Measurements from ENCODE around the gene ATP8A1.
"Not testable (repeated sequence)": the region's sequence is repeated elsewhere in the genome, so short reads cannot be mapped to it uniquely, and the experiment has no call there.

The ATP8A1 gene

DNA sequence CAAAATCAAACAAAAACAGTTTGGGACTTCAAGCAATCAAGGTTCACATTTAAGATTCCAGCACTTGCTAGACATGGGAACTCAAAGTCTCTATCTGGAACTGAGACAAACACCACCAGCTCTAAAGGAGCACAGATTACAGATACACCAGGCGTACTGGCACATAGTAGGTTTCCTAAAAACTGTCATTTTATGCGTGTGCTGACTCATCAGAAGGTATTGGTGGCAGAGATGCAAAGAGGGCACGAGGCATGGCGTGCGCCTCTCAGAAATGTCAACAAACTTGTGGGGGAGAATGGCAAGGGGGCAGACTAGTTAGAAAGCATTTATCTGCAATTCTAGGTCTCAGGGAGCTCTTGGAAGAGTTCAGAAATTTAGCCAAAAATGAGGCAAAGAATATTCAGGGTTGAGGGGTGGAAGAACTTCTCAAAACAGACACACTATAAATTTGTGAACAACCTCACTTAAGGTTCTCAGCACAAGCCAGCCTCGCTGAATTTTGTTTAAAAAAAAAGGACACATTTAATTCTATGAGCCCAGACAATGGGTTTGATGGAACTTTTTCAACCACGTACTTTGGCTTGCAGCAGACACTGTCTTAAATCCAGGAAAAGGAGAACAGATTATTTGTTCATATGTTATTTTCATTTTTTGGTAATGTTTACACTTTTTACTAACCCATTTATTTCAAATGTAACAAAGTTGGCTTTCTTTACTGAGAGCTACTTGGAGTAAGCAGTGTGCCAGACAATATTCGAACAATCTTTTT lies 159.6 kb downstream of the ATP8A1 start:
- no peak for FAIRE-seq

DNA sequence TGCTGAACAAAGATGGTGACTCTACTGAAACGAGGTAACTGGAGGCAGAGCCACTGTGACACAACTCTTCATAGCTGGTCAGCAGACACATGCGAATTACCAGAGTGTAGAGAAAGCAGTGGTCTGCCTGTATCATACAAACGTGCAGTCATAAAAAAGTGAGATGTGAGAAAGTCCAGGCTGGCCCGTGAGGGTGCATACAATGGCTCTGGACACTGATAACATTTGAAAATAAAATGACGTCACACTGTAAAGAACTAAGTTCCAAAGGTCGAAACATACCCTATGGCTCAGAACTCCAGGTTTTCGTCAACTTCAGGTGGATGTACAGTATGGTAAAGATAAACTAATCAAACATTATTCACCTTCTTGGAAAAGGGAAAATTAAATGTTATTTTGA lies 163.9 kb downstream of the ATP8A1 start:
- FAIRE-seq, result no peak

DNA sequence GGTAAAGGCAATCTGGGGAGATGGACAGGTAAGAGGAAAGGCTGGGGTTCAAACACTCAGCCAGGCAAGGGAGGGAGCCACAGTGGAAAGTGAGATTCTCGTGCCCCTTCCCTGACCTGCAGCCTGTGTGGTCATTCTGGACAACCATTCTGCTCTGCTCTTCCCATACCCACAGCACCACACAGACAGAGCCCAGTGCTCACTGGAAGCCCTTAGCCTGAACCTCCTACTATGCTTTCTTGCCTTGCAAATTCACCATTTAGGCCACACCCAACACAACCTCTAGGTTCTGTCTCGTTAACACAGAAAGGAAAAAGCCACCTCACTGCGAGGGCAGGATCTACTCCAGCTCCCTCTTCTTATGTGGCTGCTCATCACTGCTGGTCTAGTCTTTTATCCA lies 166.9 kb downstream of the ATP8A1 start:
- no peak for FAIRE-seq

DNA sequence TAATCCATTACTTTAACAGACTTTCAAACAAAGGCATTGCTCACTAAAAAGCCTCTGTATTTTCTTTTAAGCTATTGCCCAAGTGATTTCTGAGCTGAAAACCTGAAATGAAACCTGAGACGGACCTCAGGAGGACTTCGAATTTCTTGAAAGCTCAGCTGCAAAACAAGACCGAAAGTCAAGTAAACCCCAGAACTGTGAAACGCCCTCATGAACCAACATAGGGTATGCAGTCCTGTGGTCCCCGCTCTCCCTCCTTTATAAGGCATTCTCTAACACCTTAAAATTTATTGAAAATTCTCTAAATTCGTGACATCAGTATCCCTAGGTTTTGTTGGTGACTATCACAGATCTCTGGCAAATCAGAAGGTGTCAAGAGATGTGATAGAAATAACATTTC lies 167.8 kb downstream of the ATP8A1 start:
- FAIRE-seq, result no peak

DNA sequence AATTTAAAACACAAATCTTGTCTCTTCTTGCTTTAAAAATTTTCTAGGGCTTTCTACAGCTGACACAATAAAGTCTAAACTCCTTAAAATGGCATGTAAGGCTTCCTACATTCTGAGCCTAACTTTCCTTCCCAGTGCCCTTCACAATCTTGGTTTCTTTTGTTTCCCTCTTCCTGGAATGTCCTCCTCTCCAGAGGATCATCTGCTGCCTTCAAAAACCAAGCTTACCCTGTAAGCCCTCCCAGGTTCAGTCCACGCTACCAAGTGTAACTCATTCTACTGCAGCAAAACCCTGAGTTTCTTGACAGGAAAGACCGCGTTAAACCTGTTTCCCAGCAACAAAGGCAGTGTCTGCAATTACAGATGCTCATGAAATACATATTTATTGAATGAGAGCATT lies 168.4 kb downstream of the ATP8A1 start:
- FAIRE-seq, result no peak

DNA sequence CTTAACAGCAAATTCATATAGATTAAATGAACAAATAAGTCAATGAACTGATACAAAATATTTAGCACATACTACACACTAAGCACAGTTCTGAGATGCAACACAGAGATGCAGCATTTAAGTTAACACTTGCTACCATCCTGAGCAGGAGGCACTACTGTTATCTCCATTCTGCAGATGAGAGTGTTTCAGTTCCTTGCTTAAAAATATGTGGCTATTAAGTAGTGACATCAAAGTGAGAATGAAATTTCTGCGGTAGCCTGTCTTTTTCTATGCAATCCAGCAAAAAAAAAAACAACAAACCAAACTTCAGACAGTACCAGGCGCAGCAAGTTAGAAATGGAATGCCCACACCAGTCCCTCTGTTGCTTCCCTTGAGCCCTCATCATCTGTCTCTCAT lies 168.8 kb downstream of the ATP8A1 start:
- FAIRE-seq, result no peak

DNA sequence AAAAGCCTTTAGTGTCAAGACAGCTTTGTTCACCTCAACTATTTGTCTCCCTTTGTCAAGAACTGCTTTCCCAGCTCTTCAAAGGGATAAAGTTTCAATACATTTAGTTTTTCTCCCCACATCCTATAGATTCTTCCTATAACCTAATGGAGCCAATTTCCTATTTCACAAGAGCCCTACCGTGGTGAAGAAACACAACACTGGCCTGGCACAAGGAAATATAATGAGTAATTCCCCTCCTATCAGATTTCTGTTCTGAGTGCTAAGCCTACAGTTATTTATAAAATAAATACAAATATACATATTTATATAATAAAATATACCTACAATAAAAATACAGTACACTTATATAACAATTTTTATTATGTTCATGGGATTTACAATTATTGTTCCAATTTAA lies 169.7 kb downstream of the ATP8A1 start:
- no peak for FAIRE-seq

DNA sequence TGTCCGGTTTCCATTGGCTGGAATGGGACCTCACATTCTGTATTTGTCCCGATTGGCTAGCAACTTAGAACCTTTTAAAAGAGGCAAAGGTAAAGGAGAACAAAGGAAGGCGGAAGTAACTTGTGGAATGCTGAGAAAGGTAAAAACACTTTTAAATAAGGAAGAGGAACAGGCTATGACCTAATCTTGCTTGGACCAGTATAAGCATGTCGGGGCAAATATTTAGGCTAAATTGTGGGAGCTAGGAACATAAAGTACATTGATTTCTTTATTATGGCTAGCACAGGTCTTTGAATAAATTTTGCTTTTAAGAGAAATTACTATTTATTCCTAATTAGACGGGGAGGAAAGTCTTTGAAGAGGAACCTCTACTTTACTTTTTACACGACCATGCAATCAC lies 170.7 kb downstream of the ATP8A1 start:
- FAIRE-seq, result not testable (repeated sequence)

DNA sequence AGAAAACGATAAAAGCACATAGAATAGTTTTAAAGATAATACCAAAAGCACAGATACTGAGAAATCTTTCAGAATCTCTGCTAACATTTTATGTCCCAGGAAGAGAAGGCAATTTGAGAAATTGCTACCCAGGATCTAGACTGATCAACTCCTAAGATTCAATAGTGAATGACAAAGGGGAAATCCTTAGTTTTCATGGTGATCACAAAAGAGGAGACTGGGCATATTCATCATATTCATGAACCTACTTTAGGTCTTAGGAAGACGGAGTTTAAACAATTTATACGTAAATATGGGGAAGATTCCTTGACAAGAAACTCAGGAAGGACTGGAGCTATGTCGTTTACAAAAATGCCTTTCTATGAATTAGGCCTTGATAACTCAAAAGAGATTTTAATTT lies 172.3 kb downstream of the ATP8A1 start:
- no peak for FAIRE-seq

DNA sequence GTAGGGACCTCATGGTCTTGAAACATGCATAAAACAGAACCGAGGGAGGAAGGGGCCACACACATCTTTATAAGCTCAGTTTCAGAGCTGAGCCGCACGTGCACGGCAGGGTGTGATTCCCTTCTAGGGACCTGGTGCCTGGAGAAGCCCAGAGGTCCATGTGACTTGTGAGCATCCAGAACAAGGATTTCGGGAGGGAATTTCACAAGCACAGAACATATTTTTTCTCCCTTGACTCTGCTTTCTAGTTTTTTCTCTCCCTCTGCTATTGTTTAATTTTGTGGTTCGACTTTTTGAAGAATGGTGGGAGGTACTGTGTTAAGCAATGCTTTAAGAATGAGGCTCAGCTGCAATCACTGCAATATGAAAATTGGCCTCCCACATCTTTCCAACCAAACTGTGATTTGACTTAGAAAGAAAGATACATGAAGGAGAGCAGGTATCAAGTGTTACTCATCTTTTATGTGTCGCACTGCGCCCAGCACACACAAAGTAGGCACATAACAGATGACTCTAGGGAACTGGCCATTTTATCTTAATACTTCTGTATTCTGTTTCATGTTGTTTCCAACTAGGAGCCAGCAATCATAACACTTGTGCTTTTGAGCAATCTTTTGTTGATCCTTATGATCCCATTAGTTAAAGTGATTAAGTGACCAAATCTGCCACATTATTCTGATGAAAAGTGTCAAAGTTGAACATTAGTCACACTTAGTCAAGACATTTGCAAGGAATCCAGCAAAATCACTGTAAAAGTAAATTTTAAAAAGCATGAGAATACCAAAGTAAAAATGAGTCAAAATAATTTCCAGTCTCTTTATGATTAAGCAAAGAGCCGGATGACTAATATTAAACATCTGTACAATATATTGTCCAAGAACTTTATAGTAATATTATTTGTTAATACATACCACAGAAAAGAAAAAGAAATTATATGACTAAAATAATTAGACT lies 173.2 kb downstream of the ATP8A1 start:
- no peak for FAIRE-seq

DNA sequence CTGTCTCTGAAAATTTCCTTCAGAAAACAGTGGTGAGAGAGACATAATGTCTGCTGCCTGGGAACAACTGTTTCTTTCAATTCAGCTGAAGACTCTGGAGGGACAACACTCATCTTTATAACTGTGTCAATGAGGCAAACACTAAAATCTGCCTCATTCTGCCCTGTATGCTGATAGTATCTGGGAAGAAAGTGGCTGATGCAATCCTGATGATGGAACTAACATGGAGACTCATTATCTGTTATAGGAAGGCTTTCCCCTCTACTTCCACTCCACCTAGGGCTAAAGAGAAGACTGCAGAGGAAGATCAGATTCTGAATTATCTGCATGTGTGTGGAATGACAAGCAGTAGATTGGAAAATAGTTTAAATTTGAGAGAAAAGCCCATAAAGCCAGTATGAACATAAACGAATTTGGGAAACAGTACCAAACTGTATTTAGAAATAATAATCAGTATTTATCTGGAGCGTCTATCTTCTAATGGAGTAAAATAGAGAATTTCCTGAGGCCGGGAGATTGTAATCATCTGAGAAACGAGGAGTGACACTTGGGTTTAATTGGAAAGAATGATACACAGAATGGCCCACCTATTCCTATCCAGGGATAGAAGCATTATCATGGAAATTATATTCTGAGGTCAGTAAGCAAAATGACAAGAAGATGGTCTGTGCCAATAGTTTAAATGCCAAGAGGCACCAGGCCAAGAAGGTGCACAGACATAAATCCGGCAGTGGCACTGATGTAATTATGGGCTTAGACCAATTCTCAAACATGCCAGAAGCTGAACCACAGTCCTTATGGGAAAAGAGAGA lies 174.2 kb downstream of the ATP8A1 start:
- no peak for FAIRE-seq

DNA sequence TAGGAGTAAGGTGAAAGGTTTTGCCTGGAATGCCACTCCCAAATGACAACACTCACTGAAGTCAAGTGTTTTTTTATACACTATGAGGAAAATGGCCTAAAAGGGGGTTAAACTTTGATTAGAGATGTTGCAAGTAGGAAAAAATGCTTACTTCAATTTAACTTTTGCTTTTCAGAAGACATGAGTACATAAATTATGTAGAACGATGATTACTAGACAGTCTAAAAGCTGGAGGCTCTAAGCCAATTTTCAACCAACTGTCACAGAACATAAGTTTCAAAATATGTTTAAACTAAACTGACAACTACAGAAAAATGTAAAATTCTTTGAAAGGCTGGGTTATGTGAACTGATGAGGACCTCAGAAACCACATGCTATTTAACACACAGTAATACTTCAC lies 176.2 kb downstream of the ATP8A1 start:
- no peak for FAIRE-seq

DNA sequence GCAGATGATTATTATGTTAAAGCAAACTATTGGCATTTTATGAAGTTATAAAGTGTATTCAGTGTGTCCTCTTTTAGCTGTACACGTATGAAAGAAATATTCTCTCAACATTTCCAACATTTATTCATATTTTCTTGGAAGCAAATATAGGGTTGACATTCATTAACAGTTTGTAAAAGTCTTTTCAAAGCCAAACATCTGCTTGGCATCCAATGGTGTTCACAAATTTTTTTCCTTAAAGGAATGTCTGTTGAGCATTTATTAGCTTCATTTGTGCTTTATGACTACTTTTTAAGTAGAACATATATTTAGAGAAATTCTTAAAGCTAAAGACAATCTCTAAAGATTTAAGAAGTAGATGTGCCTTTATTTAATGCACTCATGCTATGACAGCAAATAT lies 176.6 kb downstream of the ATP8A1 start:
- no peak for FAIRE-seq

DNA sequence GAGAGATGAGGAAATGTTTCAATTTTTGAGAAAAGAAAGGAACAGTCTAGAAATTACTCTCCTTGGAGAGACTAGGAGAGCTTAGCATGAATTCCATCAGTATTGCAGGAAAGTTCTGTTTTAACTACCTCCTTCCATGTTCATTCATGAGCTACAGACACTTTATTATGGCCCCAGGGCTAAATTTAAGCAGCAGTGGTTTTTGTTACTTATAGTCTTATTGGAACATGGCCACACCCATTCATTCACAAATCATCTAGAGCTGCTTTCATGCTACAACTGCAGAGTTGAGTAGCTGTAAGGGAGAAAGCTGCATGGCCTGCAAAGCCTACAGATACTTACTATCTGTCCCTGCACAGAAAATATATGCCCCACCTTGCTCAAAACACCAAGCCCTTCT lies 178.0 kb downstream of the ATP8A1 start:
- no peak for FAIRE-seq

DNA sequence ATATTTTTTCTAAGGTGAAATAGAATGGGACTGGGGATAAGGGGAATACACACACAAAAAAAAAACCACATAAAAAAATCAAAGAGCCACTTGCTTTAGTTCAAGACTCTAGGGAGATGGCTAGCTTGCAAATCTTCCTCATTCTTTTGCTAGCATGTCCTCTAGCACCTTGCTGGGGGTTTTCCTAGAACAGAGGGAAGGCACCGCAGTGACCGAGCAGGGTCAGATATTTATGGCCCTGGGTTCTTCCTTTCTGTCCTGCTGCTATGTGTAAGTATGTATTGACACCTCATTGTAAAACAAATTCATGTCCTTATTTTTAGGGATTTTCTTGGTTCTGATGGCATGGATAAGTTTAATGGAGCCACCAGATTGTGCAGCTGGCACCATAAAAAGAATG lies 178.4 kb downstream of the ATP8A1 start:
- no peak for FAIRE-seq

DNA sequence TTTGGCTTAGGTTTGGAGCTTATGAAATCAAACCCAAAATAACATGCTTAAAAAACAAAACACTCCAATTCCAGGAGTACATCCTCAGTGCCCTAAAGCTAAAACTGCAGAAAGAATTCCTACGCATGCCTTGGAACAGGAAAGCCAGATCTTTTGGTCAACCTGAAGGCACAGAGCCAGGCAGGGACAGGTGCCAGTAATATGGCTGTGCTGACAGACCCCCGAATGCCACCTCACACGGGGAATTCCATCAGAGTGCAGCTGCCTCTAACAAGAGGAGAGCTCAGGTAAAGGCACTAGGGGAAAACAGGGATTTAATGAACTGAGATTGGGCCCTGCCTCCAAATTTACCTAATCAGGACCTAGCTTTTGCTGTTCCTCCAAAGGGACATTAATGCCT lies 182.5 kb downstream of the ATP8A1 start:
- no peak for FAIRE-seq

DNA sequence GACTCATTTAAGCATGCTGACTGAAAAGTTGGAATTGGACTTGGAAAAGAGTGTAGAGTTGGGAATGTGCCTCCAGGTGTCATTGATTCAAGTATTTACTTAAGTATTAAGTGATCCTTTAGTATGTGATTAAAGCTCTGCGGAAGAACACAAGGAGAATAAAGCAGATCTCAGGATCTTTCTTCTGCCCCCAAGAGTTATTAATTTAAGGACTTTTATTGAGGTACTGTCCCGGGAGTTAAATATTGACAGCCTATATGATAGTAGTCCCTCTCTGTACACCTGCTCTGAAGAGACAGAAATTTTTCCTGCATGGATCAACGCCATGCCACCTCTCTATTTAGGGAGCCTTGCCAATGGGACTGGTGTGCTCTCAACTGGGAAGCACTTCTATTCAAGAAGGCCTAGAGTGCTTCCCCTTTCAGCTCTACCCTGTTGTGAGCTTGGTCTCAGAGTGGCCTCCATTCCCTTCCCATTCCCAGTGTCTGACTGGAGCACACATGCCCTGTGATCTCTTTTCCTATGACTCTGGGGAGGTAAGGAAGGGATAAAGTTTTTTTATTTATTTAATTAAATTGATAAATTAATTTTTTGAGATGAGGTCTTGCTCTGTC lies 183.7 kb downstream of the ATP8A1 start:
- no peak for FAIRE-seq

DNA sequence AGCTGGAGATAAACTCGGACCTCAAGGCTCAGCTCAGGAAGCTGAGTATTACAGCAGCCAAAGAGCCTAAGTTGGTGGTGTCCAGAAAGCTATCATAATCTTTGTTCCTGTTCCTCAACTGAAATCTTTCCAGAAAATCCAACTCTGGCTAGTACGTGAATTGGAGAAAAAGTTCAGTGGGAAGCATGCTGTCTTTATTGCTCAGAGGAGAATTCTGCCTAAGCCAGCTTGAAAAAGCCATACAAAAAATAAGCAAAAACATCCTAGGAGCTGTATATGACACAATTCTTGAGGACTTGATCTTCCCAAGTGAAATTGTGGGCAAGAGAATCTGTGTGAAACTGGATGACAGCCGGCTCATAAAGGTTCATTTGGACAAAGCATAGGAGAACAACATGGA lies 185.0 kb downstream of the ATP8A1 start:
- no peak for FAIRE-seq

DNA sequence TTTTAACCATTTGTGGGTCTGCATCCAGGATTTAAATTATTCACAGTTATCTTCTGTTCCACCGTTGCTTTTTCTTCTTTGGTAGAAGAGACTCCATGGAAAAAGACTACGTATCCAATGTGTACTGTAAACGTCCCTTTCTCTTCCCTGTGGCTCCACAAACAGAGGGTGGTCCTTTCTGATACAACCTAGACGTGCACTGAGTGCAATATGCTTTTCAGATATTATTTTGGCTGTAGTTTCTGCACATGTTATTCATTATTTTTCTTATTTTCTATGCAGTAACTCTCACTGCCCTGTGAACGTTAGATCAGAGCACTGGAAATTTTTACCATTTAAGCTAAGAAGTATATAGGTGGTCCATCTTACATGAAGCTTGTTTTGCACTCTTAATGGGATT lies 186.9 kb downstream of the ATP8A1 start:
- FAIRE-seq, result no peak

DNA sequence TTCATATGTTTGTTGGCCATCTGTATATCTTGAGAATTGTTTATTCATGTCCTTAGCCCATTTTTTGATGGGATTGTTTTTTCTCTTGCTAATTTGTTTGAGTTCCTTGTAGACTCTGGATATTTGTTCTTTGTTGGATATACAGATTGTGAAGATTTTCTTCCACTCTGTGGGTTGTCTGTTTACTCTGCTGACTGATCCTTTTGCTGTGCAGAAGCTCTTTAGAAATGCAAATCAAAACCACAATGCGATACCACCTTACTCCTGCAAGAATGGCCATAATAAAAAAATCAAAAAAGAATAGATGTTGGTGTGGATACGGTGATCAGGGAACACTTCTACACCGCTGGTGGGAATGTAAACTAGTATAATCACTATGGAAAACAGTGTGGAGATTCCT lies 189.1 kb downstream of the ATP8A1 start:
- FAIRE-seq, result not testable (repeated sequence)

DNA sequence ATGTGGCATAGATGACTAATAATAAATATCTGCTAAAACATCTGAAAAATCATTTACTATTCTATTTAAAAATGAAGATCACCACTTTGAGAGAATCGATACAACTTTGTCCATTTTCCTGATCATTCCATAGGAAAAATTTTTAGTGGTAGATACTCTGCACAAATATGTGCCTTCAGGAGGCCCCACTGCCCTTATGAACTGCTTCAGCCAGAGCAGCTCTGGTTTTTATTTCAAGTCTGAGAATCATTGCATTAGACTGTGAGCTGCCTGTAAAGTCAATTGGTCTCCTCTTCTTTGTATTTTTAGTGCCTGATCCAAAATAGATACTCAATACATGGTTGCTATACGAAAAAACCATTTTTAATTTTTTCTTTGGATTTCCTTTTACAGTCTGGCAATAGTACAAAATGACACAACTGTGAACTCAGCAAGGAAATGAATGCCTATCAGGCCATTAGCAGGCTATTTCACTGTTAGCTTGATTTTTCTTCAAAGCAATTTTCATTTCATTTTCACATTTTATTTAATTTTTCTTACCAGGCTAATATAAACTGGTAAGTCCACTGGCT lies 190.5 kb downstream of the ATP8A1 start:
- FAIRE-seq, result no peak

DNA sequence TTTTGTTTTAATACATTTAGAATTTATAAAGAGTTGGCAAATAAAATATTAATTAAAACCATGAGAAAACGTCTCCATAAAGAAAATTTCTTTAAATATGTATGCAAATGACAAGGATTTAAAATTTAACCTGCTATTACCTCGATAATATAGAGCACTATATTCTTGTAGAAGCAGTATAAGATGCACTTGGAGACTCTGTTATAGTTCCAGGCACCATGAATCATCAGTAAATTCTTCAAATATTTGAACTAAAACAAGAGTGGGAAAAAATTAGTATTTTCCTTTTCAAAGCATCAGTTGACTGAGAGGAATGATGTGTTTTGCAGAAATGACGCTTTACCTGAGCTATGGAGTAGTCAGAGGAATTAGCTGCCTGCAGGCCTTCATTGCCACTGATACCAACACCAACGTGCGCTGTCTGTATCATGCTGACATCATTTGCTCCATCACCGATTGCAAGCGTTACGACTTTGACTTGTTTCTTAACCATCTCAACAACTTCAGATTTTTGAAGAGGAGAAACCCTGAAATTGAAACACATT lies 192.3 kb downstream of the ATP8A1 start:
- no peak for FAIRE-seq

All from colon (tissue), 2 donors.